GF-D8 (cell line): ENCODE data around the gene SMIM32.

Experiments used
- DNase-seq: peaks from one replicate; lab custom pipeline; 2025; lab: John Stamatoyannopoulos, UW

Gene SMIM32

GRCh38 chr5:136186796-136187195 is 6.2 kb downstream of the SMIM32 start:
- DNase-seq, result no peak

- no peak for DNase-seq
Observed at GRCh38 chr5:136185974-136186665, 6.8 kb downstream of the SMIM32 start.

GRCh38 chr5:136182618-136183017 is 10.3 kb downstream of the SMIM32 start:
- no peak for DNase-seq

DNA sequence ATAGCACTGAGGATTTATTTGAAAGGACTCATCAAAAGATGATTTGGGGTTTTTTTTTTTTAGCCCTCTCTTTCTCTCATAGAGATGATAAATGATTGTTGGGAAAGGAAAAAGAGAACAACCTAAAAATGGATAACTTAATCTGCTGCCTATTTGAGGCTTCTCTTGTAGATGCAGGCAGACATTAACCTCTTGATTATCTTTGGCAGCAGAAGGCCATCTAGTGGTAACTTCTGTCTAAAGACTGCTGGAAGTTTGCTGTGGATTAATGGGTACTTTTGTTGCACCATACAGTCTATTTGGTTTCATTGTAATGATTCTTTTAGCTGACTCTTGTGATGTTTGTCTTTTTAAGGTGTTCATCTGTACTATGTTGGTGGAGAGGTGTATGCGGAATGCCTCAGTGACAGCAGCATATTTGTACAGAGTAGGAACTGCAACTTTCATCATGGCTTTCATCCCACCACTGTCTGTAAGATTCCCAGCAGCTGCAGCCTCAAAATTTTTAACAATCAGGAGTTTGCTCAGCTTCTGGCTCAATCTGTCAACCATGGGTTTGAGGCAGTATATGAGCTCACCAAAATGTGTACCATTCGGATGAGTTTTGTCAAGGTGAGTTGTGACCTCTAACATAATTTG is 18.8 kb downstream of the SMIM32 start:
- DNase-seq, result no peak

DNA sequence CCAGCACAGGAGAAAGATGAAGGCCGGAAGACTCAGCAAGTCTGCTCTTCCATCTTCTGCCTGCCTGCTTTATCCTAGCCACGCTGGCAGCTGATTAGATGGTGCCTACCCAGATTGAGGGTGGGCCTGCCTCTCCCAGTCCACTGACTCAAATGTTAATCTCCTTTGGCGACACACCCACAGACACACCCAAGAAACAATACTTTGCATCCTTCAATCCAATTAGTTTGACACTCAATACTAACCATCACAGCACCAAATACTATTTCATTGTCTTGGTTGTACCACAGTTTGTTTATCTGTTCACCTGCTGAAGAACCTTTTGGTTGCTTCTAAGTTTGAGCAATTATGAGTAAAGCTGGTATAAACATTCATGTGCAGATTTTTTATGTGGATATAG is 23.7 kb downstream of the SMIM32 start:
- DNase-seq, result no peak

DNA sequence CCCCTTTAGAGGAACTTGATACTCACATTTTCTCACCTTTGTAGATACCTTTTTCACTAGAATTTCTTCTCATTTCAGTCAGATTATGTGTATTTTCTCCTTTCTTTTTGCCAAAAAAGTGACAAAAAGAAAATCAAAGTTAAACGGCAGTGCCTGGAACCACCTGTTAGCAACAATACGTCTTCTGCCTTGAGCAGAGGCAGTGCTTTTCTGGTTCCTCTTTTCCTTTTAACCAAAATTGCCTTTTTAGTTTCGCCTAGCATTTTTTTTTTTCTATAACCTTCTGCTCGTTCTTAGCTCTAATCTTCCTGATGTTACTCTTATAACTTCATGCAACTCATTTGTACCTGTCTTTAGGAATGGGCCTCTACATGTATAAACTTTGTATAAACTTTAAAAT is 26.1 kb downstream of the SMIM32 start:
- no peak for DNase-seq

- DNase-seq, result no peak
Observed at GRCh38 chr5:136164226-136164625, 28.7 kb downstream of the SMIM32 start.

DNA sequence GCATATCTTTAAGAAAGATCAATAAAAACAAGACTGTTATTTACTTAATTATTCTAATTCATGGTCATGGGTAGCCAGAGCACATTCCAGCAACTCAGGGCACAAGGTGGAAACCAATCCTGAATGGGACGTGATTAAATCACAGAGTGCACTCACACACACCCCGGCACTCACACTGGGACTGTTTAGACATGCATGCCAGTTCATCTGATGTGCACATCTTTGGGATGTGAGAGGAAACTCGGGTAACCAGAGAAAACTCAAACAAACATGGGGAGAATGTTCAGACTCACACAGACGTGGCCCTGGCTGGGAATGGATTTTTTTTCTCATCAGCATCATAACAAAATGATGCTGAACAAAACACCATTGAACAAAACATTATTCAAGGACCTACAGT is 31.0 kb downstream of the SMIM32 start:
- no peak for DNase-seq

- DNase-seq, result no peak
Observed at GRCh38 chr5:136159457-136159856, 33.5 kb downstream of the SMIM32 start.

GRCh38 chr5:136157514-136157913 is 35.4 kb downstream of the SMIM32 start:
- DNase-seq, result no peak

- DNase-seq, result no peak
Observed at GRCh38 chr5:136155761-136156160, 37.2 kb downstream of the SMIM32 start.

- no peak for DNase-seq
Observed at GRCh38 chr5:136155078-136155477, 37.9 kb downstream of the SMIM32 start.

DNA sequence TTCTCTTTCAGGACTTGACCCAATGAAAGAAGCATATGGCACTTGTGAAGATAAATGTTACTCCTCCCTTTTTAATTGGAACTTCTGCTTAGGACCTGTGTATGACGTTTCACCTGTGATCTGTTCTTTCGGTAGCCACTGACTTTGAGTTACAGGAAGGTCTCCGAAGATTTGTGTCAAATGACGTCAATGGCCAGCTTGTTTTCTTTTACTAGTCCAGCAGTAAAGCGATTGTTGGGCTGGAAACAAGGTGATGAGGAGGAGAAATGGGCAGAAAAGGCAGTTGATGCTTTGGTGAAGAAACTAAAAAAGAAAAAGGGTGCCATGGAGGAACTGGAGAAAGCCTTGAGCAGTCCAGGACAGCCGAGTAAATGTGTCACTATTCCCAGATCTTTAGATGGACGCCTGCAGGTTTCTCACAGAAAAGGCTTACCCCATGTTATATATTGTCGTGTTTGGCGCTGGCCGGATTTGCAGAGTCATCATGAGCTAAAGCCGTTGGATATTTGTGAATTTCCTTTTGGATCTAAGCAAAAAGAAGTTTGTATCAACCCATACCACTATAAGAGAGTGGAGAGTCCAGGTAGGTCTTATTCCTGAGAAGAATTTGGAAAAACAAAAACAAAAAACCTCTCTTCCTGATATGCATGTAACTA is 39.3 kb downstream of the SMIM32 start:
- no peak for DNase-seq

DNA sequence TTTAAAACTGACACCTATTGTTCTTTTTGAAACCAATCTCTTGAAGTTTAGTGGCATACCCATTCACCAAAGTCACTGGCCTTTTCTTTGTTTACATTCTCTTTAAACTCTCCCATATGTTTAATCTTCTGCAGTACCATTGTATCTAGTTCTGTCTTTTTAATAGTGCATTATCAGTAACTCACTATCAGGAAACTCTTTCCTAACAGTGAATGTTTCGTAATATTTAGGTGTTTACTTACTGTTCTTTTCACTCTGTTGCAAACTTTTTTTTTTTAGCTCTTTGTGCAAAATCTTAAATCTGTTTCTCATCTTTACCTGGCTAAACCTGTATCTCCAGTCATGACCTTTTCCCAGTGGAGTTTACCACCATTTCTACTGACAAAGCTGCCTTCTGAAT is 43.1 kb downstream of the SMIM32 start:
- DNase-seq, result peak; percentile 7

GRCh38 chr5:136147632-136148031 is 45.3 kb downstream of the SMIM32 start:
- DNase-seq, result no peak

- no peak for DNase-seq
Observed at GRCh38 chr5:136146201-136146600, 46.8 kb downstream of the SMIM32 start.

GRCh38 chr5:136145030-136145429 is 47.9 kb downstream of the SMIM32 start:
- no peak for DNase-seq

DNA sequence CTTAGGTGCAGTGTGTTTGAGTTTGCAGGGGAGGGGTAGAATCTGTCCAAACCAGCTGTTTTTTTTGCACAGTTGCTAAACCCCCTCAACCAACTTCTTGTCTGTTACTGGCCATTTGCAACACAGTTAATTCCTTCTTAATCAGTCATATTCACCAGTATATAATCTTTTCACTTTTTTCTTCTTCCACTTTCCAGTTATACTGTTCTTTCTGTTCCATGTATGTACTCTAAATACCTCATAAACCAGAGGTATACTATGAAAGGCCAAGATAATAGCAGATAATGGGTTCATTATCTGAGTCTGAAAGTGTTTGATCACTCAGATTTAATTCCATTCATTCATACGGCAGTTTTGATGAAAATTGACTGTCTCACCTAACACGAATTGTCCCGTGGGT is 49.2 kb downstream of the SMIM32 start:
- DNase-seq, result no peak

DNA sequence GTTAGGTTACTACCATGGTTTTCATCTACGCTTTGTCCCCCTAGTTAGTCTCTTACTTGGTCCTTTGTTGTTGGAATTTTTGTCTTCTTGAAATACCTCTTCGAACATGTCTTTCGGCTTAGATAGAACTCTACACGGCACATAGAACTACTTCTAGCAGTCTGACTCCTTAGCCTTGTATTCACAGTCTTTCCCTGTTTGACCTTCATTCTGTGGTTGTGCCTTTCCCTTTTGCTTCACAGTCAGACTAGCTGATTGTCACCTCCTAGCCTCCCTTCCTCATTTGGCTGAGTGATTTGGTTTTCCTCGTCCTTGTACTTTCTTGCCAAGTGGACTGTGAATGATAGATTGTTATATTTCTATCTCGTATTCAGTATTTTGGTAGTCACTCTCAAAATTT is 49.6 kb downstream of the SMIM32 start:
- DNase-seq, result no peak

DNA sequence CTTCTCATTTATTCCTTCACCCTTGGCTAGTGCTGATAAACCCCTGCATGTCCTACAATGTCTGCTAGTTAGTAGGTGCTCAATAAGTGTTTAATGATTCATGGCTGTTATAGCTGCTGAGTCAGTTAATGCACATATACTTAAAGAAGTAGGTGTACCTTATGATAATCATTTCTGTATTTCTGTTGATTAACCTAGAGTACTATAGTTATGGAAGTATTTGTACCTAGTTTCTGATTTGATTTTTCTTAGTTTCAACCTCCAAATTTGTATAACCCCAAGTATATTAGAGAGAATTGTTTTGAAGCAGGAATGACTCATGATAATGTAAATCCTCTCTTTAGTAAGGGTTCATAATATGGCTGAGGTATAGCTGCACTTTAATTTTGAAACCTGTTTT is 51.4 kb downstream of the SMIM32 start:
- no peak for DNase-seq
